ENCODE results near the gene ATOSB. TPM values are rescaled to one million over a fixed set of nuclear protein-coding genes. Genes with fewer than 3 reads are reported as not detected.

The ATOSB gene
- total RNA-seq, 1 donor = 22.1 TPM

GRCh38 chr9:35102769-35103659, 12.6 kb downstream of the ATOSB start, which contains the start of gene STOML2:
Gene STOML2, minus strand, starts transcription at chr9:35103131. Its CDS starts 37 bp downstream, at chr9:35103094.
- H3K4me3 ChIP-seq (ENCODE audit: low read depth, low read length) = peak within 1 kb of the TSS; percentile 90
- TF ChIP-seq, protein P1, sequence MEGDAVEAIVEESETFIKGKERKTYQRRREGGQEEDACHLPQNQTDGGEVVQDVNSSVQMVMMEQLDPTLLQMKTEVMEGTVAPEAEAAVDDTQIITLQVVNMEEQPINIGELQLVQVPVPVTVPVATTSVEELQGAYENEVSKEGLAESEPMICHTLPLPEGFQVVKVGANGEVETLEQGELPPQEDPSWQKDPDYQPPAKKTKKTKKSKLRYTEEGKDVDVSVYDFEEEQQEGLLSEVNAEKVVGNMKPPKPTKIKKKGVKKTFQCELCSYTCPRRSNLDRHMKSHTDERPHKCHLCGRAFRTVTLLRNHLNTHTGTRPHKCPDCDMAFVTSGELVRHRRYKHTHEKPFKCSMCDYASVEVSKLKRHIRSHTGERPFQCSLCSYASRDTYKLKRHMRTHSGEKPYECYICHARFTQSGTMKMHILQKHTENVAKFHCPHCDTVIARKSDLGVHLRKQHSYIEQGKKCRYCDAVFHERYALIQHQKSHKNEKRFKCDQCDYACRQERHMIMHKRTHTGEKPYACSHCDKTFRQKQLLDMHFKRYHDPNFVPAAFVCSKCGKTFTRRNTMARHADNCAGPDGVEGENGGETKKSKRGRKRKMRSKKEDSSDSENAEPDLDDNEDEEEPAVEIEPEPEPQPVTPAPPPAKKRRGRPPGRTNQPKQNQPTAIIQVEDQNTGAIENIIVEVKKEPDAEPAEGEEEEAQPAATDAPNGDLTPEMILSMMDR (IDR thresholded peaks at IDR 0.05; ENCODE audit: insufficient read depth, low read length) = no peak
- DNase-seq (ENCODE audit: low read depth) = peak; percentile 96

- peak overlapping the region; percentile 90 for H3K4me3 ChIP-seq (ENCODE audit: low read depth, low read length)
- DNase-seq (ENCODE audit: low read depth) = no peak
These were observed 13.2 kb downstream of the ATOSB start for GRCh38 chr9:35102465-35102768.

DNA sequence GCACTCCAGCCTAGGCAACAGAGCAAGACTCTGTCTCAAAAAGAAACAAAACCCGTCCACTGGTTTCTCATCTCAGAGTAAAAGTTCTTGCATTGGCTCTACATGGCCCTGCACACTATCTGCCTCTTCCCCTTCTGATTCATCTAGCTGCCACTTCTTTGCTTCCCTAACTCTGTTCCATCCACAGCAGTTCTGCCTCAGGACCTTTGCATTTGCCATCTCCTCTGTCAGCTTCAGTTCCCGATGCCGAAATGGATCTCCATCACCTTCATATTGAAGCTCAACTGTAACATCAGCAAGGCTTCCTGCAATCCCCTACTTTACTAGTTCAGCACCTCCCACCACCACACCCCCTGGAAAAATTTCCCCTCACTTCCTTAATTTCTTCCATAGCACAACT, 18.1 kb downstream of the ATOSB start:
- TF ChIP-seq, protein P1 (IDR thresholded peaks at IDR 0.05; ENCODE audit: insufficient read depth, low read length) = no peak
- no peak overlapping the region for H3K4me3 ChIP-seq (ENCODE audit: low read depth, low read length)
- no peak for DNase-seq (ENCODE audit: low read depth)

More at GRCh38 chr9:35102465-35102768, 13.2 kb downstream of the ATOSB start:
- TF ChIP-seq, protein P1 (IDR thresholded peaks at IDR 0.05; ENCODE audit: insufficient read depth, low read length) = no peak

DNA sequence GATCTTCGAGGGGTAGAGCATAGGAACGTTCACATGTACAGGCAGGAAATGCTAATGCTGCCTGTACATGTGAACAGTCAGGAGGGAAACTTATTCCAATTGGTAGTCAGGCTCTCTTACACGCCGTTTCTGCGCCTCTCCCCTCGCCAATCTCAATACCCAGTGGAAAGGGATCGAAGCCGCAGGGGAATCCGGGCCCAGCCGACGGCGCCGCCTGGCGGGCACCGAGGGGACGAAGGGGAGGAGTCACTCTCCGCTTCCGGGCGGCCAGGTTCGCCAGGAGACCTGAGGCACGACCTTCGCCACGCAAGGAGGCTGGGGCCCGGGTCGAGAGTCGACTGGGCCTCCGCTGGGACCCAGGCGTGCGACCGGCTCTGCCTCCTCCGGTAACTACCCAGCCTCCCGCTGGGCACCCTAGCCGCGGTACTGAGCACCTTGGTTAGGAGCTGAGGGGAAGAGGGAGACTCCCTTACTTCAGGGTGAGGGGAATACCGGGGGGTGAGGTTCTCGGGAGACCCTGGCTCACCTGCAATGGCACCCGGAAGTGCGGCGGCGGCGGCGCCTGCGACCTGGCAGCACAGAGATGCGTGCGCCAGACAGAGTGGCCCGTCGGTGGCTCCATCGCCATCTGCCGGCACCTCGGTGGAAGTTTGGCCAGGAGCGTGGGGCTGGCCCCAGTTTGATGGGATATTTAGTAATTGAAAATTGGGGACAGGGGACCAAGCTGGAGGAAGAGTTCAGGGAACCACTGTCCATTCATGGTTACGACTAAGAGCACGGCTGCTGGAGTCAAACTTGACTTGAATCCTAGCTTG, 19.4 kb downstream of the ATOSB start, which contains the start of gene PIGO:
Gene PIGO, minus strand, starts transcription at position 557 of the 815 bp plus-strand sequence. CDS start 1,026 bp downstream, outside the sequence.
- DNase-seq (ENCODE audit: low read depth) = peak; percentile 75
- TF ChIP-seq, protein P1 (IDR thresholded peaks at IDR 0.05; ENCODE audit: insufficient read depth, low read length) = peak; percentile 93
- H3K4me3 ChIP-seq (ENCODE audit: low read depth, low read length) = peak within 1 kb of the TSS; percentile 100

- TF ChIP-seq, protein P1 (IDR thresholded peaks at IDR 0.05; ENCODE audit: insufficient read depth, low read length) = no peak
- H3K4me3 ChIP-seq (ENCODE audit: low read depth, low read length) = no peak overlapping the region
- no peak for DNase-seq (ENCODE audit: low read depth)
These were observed 24.1 kb downstream of the ATOSB start for GRCh38 chr9:35091536-35091935.

GRCh38 chr9:35089434-35089833, 26.2 kb downstream of the ATOSB start:
- no peak overlapping the region for H3K4me3 ChIP-seq (ENCODE audit: low read depth, low read length)
- TF ChIP-seq, protein P1 (IDR thresholded peaks at IDR 0.05; ENCODE audit: insufficient read depth, low read length) = no peak
- DNase-seq (ENCODE audit: low read depth) = no peak
